ENCODE measurements around the gene PTGIR.

PTGIR gene

GRCh38 chr19:46624958-46625661 is at the start of gene PTGIR:
Gene PTGIR (minus strand): TSS chr19:46625089. CDS start chr19:46624225, 864 bp downstream.
- no peak for DNase-seq

DNA sequence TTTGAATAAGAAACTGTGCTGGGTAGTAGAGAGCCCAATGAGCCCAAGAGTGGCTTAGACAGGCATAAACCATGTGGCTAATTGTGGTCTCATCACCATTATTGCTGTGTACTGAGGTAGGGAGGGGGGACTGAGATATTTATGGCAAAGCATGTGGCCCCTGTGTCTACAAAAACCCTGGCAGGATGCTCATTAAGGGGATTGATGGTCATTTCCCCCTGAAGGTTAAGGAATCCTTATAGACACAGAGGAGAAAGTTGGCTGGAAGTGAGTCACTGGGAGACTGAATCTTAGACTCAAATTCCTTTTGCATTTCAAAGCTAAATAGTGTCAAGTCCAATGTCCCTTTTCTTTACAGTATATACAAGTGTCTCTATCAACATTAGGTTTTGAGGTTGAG is 45.9 kb upstream of the PTGIR start:
- DNase-seq = no peak

DNA sequence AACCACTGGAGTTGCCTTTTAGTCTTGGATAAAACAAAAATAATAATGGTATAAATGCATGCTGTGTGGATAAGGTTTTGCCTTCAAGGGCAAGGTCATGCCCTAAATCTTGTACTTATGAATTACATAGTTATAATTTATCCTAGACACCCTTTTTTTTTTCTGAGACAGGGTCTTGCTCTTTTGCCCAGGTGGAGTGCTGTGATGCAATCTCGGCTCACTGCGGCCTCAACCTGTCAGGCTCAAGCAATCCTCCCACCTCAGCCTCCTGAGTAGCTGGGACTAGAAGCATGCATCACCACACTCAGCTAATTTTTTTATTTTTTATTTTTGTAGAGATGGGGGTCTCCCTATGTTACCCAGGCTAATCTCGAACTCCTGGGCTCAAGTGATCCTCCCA is 43.8 kb upstream of the PTGIR start:
- DNase-seq = no peak

GRCh38 chr19:46665072-46665471 is 40.2 kb upstream of the PTGIR start:
- DNase-seq = no peak

GRCh38 chr19:46661735-46662592 is 37.1 kb upstream of the PTGIR start:
- DNase-seq = peak; percentile 20 to 72 (median 38)

- peak; percentile 99 to 100 (median 99) for DNase-seq
These were observed 36.3 kb upstream of the PTGIR start, which contains the start of gene DACT3 for GRCh38 chr19:46661020-46661731. Gene DACT3 (minus strand): TSS chr19:46661182. CDS start chr19:46661064, 118 bp downstream.

DNA sequence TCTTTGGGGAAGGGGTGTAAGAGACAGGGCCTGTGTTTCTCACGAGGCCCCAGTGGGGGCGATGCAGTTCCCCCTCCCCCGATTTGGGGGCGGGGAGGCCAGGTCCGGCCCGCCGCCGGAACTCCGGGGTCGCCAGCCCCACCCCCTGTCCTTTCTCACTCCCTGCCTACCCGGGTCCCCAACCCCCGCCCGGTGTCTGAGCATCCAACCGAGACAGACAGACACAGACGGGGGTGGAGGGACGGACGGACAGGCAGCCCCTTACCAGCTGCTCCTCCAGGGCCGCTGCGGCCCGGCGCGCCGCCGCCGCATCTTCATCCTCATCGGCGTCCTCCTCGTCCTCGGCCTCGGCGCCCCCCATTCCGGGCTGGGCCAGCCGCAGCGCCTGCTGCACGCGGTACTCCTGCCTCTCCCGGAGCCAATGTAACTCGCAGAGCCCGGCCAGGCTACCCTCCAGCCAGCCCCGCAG is 35.7 kb upstream of the PTGIR start:
- DNase-seq = no peak

DNA sequence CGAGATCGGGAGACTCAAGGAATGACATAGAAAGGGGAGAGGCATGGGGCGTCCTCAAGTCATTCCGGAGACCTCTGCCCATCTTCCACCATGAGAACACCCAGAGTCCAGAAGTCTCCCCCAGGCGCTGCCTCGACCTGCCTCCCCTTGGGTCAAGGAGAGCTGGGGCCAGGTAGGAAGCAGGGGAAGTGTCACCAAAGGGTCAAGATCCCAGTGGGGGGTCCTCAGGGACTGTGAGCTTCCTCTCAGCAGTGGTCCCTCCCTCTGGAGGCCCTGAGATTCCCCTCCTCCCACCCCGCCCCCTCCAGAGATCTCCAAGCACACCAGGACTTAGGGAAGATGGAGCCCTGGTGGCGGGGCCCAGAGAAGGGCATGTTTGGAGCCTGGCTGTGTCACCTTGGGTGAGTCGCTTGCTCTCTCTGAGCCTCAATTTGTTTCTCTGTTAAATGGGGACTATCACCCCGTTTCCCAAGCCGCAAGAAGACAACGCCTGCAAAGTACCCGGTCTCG is 35.2 kb upstream of the PTGIR start:
- no peak for DNase-seq

GRCh38 chr19:46659151-46660007 is 34.5 kb upstream of the PTGIR start:
- no peak for DNase-seq

DNA sequence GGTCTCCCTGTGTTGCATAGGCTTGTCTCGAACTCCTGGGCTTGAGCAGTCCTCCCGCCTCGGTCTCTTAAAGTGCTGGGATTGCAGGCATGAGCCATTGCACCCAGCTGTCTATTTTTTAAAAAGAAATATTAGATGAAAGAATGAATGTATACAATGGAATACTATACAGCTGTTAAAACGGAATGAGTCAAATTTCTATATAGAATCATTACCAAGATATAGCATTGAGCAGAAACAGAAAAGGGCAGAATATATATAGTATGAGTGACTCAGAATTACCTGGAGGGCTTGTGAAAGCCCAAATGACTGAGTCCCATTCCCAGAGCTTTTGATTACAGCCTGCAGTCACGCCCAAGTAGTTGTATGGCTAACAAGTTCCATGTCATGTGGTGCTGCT is 31.7 kb upstream of the PTGIR start:
- DNase-seq = no peak

DNA sequence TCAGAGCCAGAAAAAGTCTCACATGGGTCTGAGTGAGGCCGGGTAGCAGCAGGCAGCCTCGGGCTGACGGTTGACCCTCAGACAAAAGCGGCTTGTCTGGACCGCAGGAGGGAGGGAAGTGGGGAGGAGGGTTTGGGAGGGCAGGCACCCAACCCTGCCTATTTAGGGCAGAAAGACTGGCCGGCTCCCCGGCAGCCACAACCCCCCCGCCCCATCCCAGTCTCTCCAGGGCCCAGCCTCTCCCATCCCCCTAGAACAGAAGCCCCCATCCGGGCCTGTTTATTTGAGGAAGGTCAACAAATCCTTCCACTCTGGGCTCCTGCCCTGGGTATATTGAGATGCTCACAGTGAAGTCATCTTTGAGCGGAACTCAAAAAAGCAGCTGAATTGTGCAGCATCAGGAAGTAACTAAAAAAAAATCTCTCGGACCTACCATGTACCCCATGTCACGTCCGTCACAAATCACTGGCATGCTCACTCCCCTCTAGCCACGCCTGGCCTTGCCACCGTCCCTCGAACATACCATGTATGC is 29.8 kb upstream of the PTGIR start:
- no peak for DNase-seq

GRCh38 chr19:46650445-46650844 is 25.6 kb upstream of the PTGIR start:
- no peak for DNase-seq

DNA sequence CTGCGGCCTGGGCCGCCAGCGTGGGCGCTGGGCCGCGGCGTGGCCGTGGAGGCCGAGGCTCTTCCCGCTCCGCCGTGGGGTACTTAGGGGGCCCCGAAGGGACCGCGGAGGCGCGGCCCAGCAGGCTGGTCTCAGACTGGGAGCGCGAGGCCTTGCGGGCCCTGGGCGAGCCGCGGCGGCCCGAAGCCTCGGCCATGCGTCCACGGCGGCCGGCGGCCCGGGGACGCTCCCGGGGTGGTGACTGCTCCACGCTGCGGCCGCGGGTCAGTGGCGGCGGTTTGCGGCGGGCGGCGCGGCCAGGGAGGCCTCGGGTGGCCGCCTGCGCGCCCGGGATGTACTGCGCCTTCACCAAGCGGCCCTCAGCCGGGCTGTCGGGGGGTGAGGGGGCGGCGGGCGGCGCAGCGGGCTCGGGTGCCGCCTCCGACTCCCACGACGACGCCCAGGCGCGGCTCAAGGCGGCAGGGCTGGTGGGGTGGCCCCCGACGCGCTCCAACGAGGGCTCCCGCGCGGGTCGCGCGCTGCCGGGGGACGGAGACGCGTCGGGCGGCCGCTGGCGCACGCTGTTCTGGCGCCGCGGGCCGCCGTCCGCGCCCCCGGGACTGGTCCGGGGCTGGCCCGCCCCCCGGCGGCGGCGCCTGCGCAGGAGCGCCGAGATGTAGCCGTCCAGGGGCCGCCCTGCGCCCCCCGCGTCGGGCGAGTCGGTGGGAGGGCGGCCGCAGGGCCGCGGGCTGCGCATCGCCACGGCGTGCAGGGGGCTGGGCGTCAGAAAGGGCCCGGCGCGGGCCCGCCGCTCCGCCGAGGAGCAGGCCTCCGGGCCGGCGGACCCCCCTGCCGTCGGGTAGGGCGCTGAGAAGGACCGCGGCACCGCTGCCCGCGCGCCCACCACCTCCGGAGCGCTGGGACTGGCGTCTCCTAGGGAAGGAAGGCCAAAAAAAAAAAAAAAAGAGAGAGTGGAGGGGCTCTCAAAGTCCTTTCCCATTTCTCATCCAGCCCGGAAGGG is 24.4 kb upstream of the PTGIR start:
- DNase-seq = no peak

GRCh38 chr19:46648060-46648960 is 23.4 kb upstream of the PTGIR start:
- no peak for DNase-seq

DNA sequence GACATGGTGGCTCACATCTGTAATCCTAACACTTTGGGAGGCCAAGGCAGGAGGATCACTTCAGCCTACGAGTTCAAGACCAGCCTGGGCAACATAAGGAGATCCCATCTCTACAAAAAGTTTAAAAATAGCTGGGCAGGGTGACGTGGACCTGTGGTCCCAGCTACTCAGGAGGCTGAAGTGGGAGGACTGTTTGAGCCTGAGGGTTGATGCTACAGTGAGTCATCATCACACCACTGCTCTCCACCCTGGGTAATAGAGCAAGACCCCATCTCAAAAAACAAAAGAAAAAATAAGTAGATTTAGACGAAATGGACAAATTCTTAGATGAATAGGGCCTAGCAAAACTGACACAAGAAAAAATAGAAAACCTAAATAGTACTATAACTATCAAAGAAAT is 21.5 kb upstream of the PTGIR start:
- DNase-seq = no peak

GRCh38 chr19:46644720-46645119 is 19.8 kb upstream of the PTGIR start:
- DNase-seq = no peak

- no peak for DNase-seq
These were observed 15.8 kb upstream of the PTGIR start for GRCh38 chr19:46640656-46641055.

- no peak for DNase-seq
These were observed 14.7 kb upstream of the PTGIR start for GRCh38 chr19:46639358-46640182.

Data from activated naive CD4-positive, alpha-beta T cell (primary cell).